ENCODE measurements around the gene DIAPH3.

The DIAPH3 gene

GRCh38 chr13:60121337-60121687 lies 42.4 kb downstream of the DIAPH3 start:
- H3K4me3 ChIP-seq (ENCODE audit: low read depth, low read length) = no peak overlapping the region
- DNase-seq (ENCODE audit: low read depth, low spot score) = no peak
- TF ChIP-seq CTCF (IDR thresholded peaks at IDR 0.05; ENCODE audit: low read depth, low read length) = no peak
- in situ Hi-C loops (cut with HindIII; ENCODE audit: low sequenced_read_pairs) = no loop called here

- TF ChIP-seq CTCF (IDR thresholded peaks at IDR 0.05; ENCODE audit: low read depth, low read length) = no peak
- in situ Hi-C loops (cut with HindIII; ENCODE audit: low sequenced_read_pairs) = no loop called here
- H3K4me3 ChIP-seq (ENCODE audit: low read depth, low read length) = no peak overlapping the region
- DNase-seq (ENCODE audit: low read depth, low spot score) = no peak
These were observed 43.0 kb downstream of the DIAPH3 start for GRCh38 chr13:60120617-60121336.

- H3K4me3 ChIP-seq (ENCODE audit: low read depth, low read length) = no peak overlapping the region
- DNase-seq (ENCODE audit: low read depth, low spot score) = no peak
- TF ChIP-seq CTCF (IDR thresholded peaks at IDR 0.05; ENCODE audit: low read depth, low read length) = no peak
- in situ Hi-C loops (cut with HindIII; ENCODE audit: low sequenced_read_pairs) = no loop called here
These were observed 44.9 kb downstream of the DIAPH3 start for GRCh38 chr13:60118696-60119400.

- in situ Hi-C loops (cut with HindIII; ENCODE audit: low sequenced_read_pairs) = no loop called here
- no peak overlapping the region for H3K4me3 ChIP-seq (ENCODE audit: low read depth, low read length)
- TF ChIP-seq CTCF (IDR thresholded peaks at IDR 0.05; ENCODE audit: low read depth, low read length) = no peak
- no peak for DNase-seq (ENCODE audit: low read depth, low spot score)
These were observed 49.2 kb downstream of the DIAPH3 start for GRCh38 chr13:60114499-60115028.

- H3K4me3 ChIP-seq (ENCODE audit: low read depth, low read length) = no peak overlapping the region
- no peak for TF ChIP-seq CTCF (IDR thresholded peaks at IDR 0.05; ENCODE audit: low read depth, low read length)
- peak; percentile 30 for DNase-seq (ENCODE audit: low read depth, low spot score)
- in situ Hi-C loops (cut with HindIII; ENCODE audit: low sequenced_read_pairs) = no loop called here
These were observed 51.0 kb downstream of the DIAPH3 start for GRCh38 chr13:60112771-60113170.

GRCh38 chr13:60111691-60112090 lies 52.0 kb downstream of the DIAPH3 start:
- H3K4me3 ChIP-seq (ENCODE audit: low read depth, low read length) = no peak overlapping the region
- DNase-seq (ENCODE audit: low read depth, low spot score) = peak; percentile 12
- in situ Hi-C loops (cut with HindIII; ENCODE audit: low sequenced_read_pairs) = no loop called here
- no peak for TF ChIP-seq CTCF (IDR thresholded peaks at IDR 0.05; ENCODE audit: low read depth, low read length)
